Measurements from ENCODE around the gene GEMIN8. TPM values are rescaled to one million over a fixed set of nuclear protein-coding genes. Genes with fewer than 3 reads are reported as not detected.
A peak's percentile ranks its signal among the peaks of the same experiment; 100 is the strongest.

The GEMIN8 gene
- total and polyA plus RNA-seq, 3 donors from 2014 or later, result 15.9 to 23.6 (median 19.9) TPM

DNA sequence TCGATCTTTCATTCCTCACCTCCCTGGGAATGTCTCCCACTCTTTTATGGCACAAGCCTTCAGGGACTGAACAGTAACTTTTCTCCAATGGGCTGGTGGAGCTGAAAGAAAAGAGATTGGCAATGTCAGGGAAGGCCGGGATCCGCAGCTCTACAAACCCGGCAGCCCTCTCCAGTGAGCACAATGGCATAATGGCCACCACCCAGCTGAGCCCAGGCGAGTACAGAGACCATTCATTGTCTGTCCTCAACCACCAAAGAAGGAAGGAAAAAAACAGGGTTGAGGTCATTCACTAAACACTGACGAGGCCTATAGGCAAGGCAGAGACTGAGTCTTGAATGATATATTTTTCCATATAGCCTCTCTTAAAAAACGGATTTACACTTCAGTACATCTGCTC, 3.6 kb downstream of the GEMIN8 start:
- Histone ChIP-seq H3K36me3 (ENCODE audit: low read depth, missing control alignments) (no peaks in the 10 kb centered on the region), H3K9me3 (no peaks in the 10 kb centered on the region), H3K4me3 (no peak overlapping the region), H3K4me1 (no peaks in the 10 kb centered on the region), H3K27ac (no peak overlapping the region), H3K27me3 (no peaks in the 10 kb centered on the region)
- no peak for TF ChIP-seq CTCF (IDR thresholded peaks at IDR 0.05)
- TF ChIP-seq POLR2A (IDR thresholded peaks at IDR 0.05), result no peak
- no peak for DNase-seq
- intact Hi-C loops (cut with DNase I; ENCODE audit: low total_unique reads), result no loop called here
- 58 to 66% methylated on average over 7 of the region's 7 CpGs for WGBS, 2 donors

DNA sequence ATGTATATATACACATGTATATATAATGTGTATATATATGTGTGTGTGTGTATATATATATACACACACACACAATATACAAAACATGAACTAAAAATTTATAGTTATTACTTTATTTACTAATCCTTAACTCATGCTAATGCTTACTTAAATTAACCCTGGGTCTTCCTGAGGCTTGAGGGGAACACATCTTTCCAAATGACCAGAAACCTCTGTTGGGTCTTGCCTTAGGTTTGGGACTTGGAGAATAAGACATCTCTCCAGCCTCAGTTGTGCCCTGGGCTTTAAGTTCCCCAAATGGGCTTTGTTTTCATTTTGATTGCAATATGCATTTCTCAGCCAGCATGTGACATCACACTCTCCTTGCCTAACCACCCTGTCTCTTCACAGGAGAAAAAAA, 7.7 kb downstream of the GEMIN8 start:
- H3K27ac ChIP-seq, result no peak overlapping the region
- no peaks in the 10 kb centered on the region for H3K9me3 ChIP-seq
- H3K4me1 ChIP-seq, result no peaks in the 10 kb centered on the region
- no peak for TF ChIP-seq POLR2A (IDR thresholded peaks at IDR 0.05)
- TF ChIP-seq CTCF (IDR thresholded peaks at IDR 0.05), result no peak
- intact Hi-C loops (cut with DNase I; ENCODE audit: low total_unique reads), result no loop called here
- DNase-seq, result no peak
- no peak overlapping the region for H3K4me3 ChIP-seq
- H3K36me3 ChIP-seq (ENCODE audit: low read depth, missing control alignments), result no peaks in the 10 kb centered on the region
- no peaks in the 10 kb centered on the region for H3K27me3 ChIP-seq

DNA sequence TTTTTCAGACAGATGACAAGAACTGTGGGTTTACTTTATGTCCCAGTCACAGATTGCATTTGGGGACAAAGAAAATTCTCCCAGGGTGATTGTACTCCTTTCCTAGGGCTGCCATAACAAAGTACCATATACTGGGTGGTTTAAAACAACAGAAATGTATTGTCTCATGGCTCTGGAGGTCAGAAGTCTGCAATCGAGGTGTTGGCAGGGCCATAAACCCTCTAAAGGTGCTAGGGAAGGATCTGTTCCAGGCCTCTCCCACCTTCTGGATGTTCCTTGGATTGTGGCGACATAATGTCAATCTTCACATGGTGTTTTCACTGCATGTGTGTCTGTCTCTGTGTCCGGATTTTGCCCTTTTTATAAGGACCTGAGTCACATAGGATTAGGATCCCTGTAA, 12.3 kb downstream of the GEMIN8 start:
- no peak for TF ChIP-seq POLR2A (IDR thresholded peaks at IDR 0.05)
- no peak for TF ChIP-seq CTCF (IDR thresholded peaks at IDR 0.05)
- Histone ChIP-seq H3K27ac (no peak overlapping the region), H3K4me1 (no peaks in the 10 kb centered on the region), H3K4me3 (no peak overlapping the region), H3K27me3 (no peaks in the 10 kb centered on the region), H3K9me3 (no peaks in the 10 kb centered on the region), H3K36me3 (ENCODE audit: low read depth, missing control alignments) (no peaks in the 10 kb centered on the region)
- DNase-seq, result no peak
- WGBS, 2 donors, result 64 to 78% methylated on average over 3 of the region's 3 CpGs
- intact Hi-C loops (cut with DNase I; ENCODE audit: low total_unique reads), result no loop called here

GRCh38 chrX:14015941-14016340, 13.8 kb downstream of the GEMIN8 start:
- Histone ChIP-seq H3K4me1 (no peaks in the 10 kb centered on the region), H3K27me3 (no peaks in the 10 kb centered on the region), H3K27ac (no peak overlapping the region), H3K4me3 (no peak overlapping the region), H3K9me3 (no peaks in the 10 kb centered on the region), H3K36me3 (ENCODE audit: low read depth, missing control alignments) (no peaks in the 10 kb centered on the region)
- intact Hi-C loops (cut with DNase I; ENCODE audit: low total_unique reads), result no loop called here
- WGBS, 2 donors, result 62% methylated on average over 4 of the region's 4 CpGs
- no peak for DNase-seq
- TF ChIP-seq CTCF (IDR thresholded peaks at IDR 0.05) (no peak), POLR2A (IDR thresholded peaks at IDR 0.05) (no peak)

- TF ChIP-seq CTCF (IDR thresholded peaks at IDR 0.05) (no peak), POLR2A (IDR thresholded peaks at IDR 0.05) (no peak)
- no peaks in the 10 kb centered on the region for H3K27me3 ChIP-seq
- WGBS, 2 donors, result 30 to 55% methylated on average over 2 of the region's 2 CpGs
- H3K27ac ChIP-seq, result peak overlapping the region in 1 of 2 donors; percentile 36
- no peak for DNase-seq
- intact Hi-C loops (cut with DNase I; ENCODE audit: low total_unique reads), result no loop called here
- no peaks in the 10 kb centered on the region for H3K4me1 ChIP-seq
- no peak overlapping the region for H3K4me3 ChIP-seq
- no peaks in the 10 kb centered on the region for H3K36me3 ChIP-seq (ENCODE audit: low read depth, missing control alignments)
- no peaks in the 10 kb centered on the region for H3K9me3 ChIP-seq
These were observed 14.4 kb downstream of the GEMIN8 start for GRCh38 chrX:14015294-14015693.
